NCI-H146 (cell line): ENCODE data around the gene XPO5.

ENCODE experiments used
- DNase-seq: peaks from one replicate; lab custom pipeline; 2025; lab: John Stamatoyannopoulos, UW

Gene XPO5

GRCh38 chr6:43497689-43498088 lies 78.1 kb downstream of the XPO5 start:
- DNase-seq = no peak

- DNase-seq = no peak
Measured at GRCh38 chr6:43497129-43497396, 78.8 kb downstream of the XPO5 start.

- peak; percentile 26 for DNase-seq
Measured at GRCh38 chr6:43496370-43497128, 79.3 kb downstream of the XPO5 start.

- no peak for DNase-seq
Measured at GRCh38 chr6:43495409-43495941, 80.4 kb downstream of the XPO5 start.

- DNase-seq = no peak
Measured at GRCh38 chr6:43494766-43495165, 81.1 kb downstream of the XPO5 start.

- no peak for DNase-seq
Measured at GRCh38 chr6:43494321-43494720, 81.5 kb downstream of the XPO5 start.

- no peak for DNase-seq
Measured at GRCh38 chr6:43493833-43494232, 82.0 kb downstream of the XPO5 start.

GRCh38 chr6:43493230-43493629 lies 82.6 kb downstream of the XPO5 start:
- no peak for DNase-seq

GRCh38 chr6:43492673-43493072 lies 83.2 kb downstream of the XPO5 start:
- DNase-seq = no peak

GRCh38 chr6:43491750-43492661 lies 83.8 kb downstream of the XPO5 start:
- DNase-seq = no peak

GRCh38 chr6:43490523-43490939 lies 85.3 kb downstream of the XPO5 start:
- DNase-seq = no peak

- no peak for DNase-seq
Measured at GRCh38 chr6:43489277-43490072, 86.4 kb downstream of the XPO5 start.

GRCh38 chr6:43488667-43489276 lies 87.1 kb downstream of the XPO5 start:
- DNase-seq = no peak

GRCh38 chr6:43481591-43482236 lies 94.1 kb downstream of the XPO5 start:
- no peak for DNase-seq

GRCh38 chr6:43481075-43481474 lies 94.8 kb downstream of the XPO5 start:
- DNase-seq = no peak

- no peak for DNase-seq
Measured at GRCh38 chr6:43478008-43478372, 97.8 kb downstream of the XPO5 start.

GRCh38 chr6:43477235-43478007 lies 98.4 kb downstream of the XPO5 start, which contains the start of gene TJAP1:
Gene TJAP1 (plus strand): TSS chr6:43477570. CDS start chr6:43499002, 21,432 bp downstream.
- DNase-seq = peak; percentile 98

- DNase-seq = no peak
Measured at GRCh38 chr6:43476746-43477145, 99.1 kb downstream of the XPO5 start.

GRCh38 chr6:43475516-43475915 lies 100.3 kb downstream of the XPO5 start:
- no peak for DNase-seq

- no peak for DNase-seq
Measured at GRCh38 chr6:43472515-43472914, 103.3 kb downstream of the XPO5 start.
